Ramos (cell line): ENCODE results near the gene MROH7.

Source experiments
- in situ Hi-C: fragments of 300-500 bp; cut with MboI; formaldehyde crosslinking; loops from one replicate; pipeline ENCODE4 v1.14.3; 2022; ENCODE audit warnings: low sequenced_read_pairs; ENCODE audit not compliant: unreplicated experiment

Gene MROH7

GRCh38 chr1:54716299-54717047 is 74.9 kb downstream of the MROH7 start:
- in situ Hi-C loops, result no loop called here

- in situ Hi-C loops, result no loop called here
Measured at GRCh38 chr1:54721719-54722118, 80.1 kb downstream of the MROH7 start.

- in situ Hi-C loops, result no loop called here
Measured at GRCh38 chr1:54723985-54724384, 82.4 kb downstream of the MROH7 start.

- in situ Hi-C loops, result no loop called here
Measured at GRCh38 chr1:54724771-54725170, 83.2 kb downstream of the MROH7 start.

GRCh38 chr1:54728027-54728426 is 86.4 kb downstream of the MROH7 start:
- in situ Hi-C loops, result no loop called here

GRCh38 chr1:54736685-54737084 is 95.1 kb downstream of the MROH7 start:
- in situ Hi-C loops, result no loop called here

- in situ Hi-C loops, result no loop called here
Measured at GRCh38 chr1:54738244-54738643, 96.7 kb downstream of the MROH7 start.

GRCh38 chr1:54741531-54741930 is 99.9 kb downstream of the MROH7 start:
- in situ Hi-C loops, result no loop called here

GRCh38 chr1:54742282-54742681 is 100.7 kb downstream of the MROH7 start:
- in situ Hi-C loops, result no loop called here

GRCh38 chr1:54743416-54744226 is 102.0 kb downstream of the MROH7 start:
- in situ Hi-C loops, result no loop called here

- in situ Hi-C loops, result no loop called here
Measured at GRCh38 chr1:54744696-54745095, 103.1 kb downstream of the MROH7 start.

GRCh38 chr1:54745274-54745673 is 103.7 kb downstream of the MROH7 start:
- in situ Hi-C loops, result no loop called here

GRCh38 chr1:54745864-54746263 is 104.3 kb downstream of the MROH7 start:
- in situ Hi-C loops, result no loop called here

- in situ Hi-C loops, result no loop called here
Measured at GRCh38 chr1:54748094-54748835, 106.7 kb downstream of the MROH7 start.

- in situ Hi-C loops, result no loop called here
Measured at GRCh38 chr1:54750596-54750995, 109.0 kb downstream of the MROH7 start.

- in situ Hi-C loops, result no loop called here
Measured at GRCh38 chr1:54751426-54751825, 109.8 kb downstream of the MROH7 start.

- in situ Hi-C loops, result no loop called here
Measured at GRCh38 chr1:54754045-54754444, 112.5 kb downstream of the MROH7 start.

- in situ Hi-C loops, result no loop called here
Measured at GRCh38 chr1:54754486-54755285, 113.1 kb downstream of the MROH7 start.

- in situ Hi-C loops, result no loop called here
Measured at GRCh38 chr1:54757833-54758232, 116.2 kb downstream of the MROH7 start.

- in situ Hi-C loops, result no loop called here
Measured at GRCh38 chr1:54758678-54759348, 117.2 kb downstream of the MROH7 start.
